Neuron (in vitro differentiated cells): ENCODE data around the gene OR10G7.
"Not testable (repeated sequence)": the region's sequence is repeated elsewhere in the genome, so short reads cannot be mapped to it uniquely, and the experiment has no call there.

Experiments used
- H2AFZ ChIP-seq: one replicate; pipeline ENCODE4 v1.6.1; 2013; ENCODE audit warnings: low read depth, mild to moderate bottlenecking, inconsistent platforms, low read length, moderate library complexity
- H3K27me3 ChIP-seq: one replicate; pipeline ENCODE4 v1.6.1; 2013; ENCODE audit warnings: low read length; ENCODE audit not compliant: insufficient read depth
- H3K36me3 ChIP-seq: one replicate; pipeline ENCODE4 v1.6.1; 2013; ENCODE audit warnings: low read length; ENCODE audit not compliant: insufficient read depth
- H3K4me1 ChIP-seq: one replicate; pipeline ENCODE4 v1.6.1; 2013; ENCODE audit warnings: low read length; ENCODE audit not compliant: insufficient read depth
- H3K4me3 ChIP-seq: 2 replicates; pipeline ENCODE4 v1.5.1; 2013; ENCODE audit warnings: mild to moderate bottlenecking, low read length, moderate library complexity
- H3K9me3 ChIP-seq: one replicate; pipeline ENCODE4 v1.6.1; 2013; ENCODE audit warnings: low read length

The OR10G7 gene

GRCh38 chr11:124072147-124072546 is 31.0 kb upstream of the OR10G7 start:
- Histone ChIP-seq H3K36me3 (no peaks in the 10 kb centered on the region), H2AFZ (no peak overlapping the region), H3K27me3 (peaks cover 5% of the 10 kb centered on the region), H3K4me1 (no peaks in the 10 kb centered on the region), H3K4me3 (no peak overlapping the region), H3K9me3 (no peaks in the 10 kb centered on the region)

GRCh38 chr11:124071623-124071948 is 30.5 kb upstream of the OR10G7 start:
- Histone ChIP-seq H3K9me3 (no peaks in the 10 kb centered on the region), H3K27me3 (peaks cover 5% of the 10 kb centered on the region), H3K4me3 (no peak overlapping the region), H3K4me1 (no peaks in the 10 kb centered on the region), H3K36me3 (no peaks in the 10 kb centered on the region), H2AFZ (no peak overlapping the region)

GRCh38 chr11:124070915-124071622 is 29.9 kb upstream of the OR10G7 start:
- Histone ChIP-seq H3K36me3 (no peaks in the 10 kb centered on the region), H3K4me1 (no peaks in the 10 kb centered on the region), H3K27me3 (peaks cover 5% of the 10 kb centered on the region), H3K9me3 (no peaks in the 10 kb centered on the region), H2AFZ (no peak overlapping the region), H3K4me3 (no peak overlapping the region)

- Histone ChIP-seq H2AFZ (no peak overlapping the region), H3K4me1 (no peaks in the 10 kb centered on the region), H3K27me3 (peaks cover 5% of the 10 kb centered on the region), H3K36me3 (no peaks in the 10 kb centered on the region), H3K9me3 (no peaks in the 10 kb centered on the region), H3K4me3 (no peak overlapping the region)
Observed at GRCh38 chr11:124069429-124070401, 28.6 kb upstream of the OR10G7 start.

- no peak overlapping the region for H2AFZ ChIP-seq
- H3K9me3 ChIP-seq: no peaks in the 10 kb centered on the region
- H3K27me3 ChIP-seq: peaks cover 5% of the 10 kb centered on the region
- H3K4me3 ChIP-seq: no peak overlapping the region
- H3K36me3 ChIP-seq: no peaks in the 10 kb centered on the region
- H3K4me1 ChIP-seq: no peaks in the 10 kb centered on the region
Observed at GRCh38 chr11:124068601-124069110, 27.5 kb upstream of the OR10G7 start.

- Histone ChIP-seq H3K9me3 (no peaks in the 10 kb centered on the region), H3K27me3 (peaks cover 4% of the 10 kb centered on the region), H2AFZ (no peak overlapping the region), H3K36me3 (no peaks in the 10 kb centered on the region), H3K4me3 (no peak overlapping the region), H3K4me1 (no peaks in the 10 kb centered on the region)
Observed at GRCh38 chr11:124052966-124053365, 11.8 kb upstream of the OR10G7 start.

GRCh38 chr11:124050748-124051147 is 9.6 kb upstream of the OR10G7 start:
- Histone ChIP-seq H3K4me3 (no peak overlapping the region), H3K27me3 (peaks cover 6% of the 10 kb centered on the region), H3K9me3 (no peaks in the 10 kb centered on the region), H2AFZ (no peak overlapping the region), H3K36me3 (no peaks in the 10 kb centered on the region), H3K4me1 (no peaks in the 10 kb centered on the region)

GRCh38 chr11:124043420-124043819 is 2.3 kb upstream of the OR10G7 start:
- peaks cover 2% of the 10 kb centered on the region for H3K27me3 ChIP-seq
- no peaks in the 10 kb centered on the region for H3K9me3 ChIP-seq
- H2AFZ ChIP-seq: no peak overlapping the region
- H3K4me1 ChIP-seq: no peaks in the 10 kb centered on the region
- H3K36me3 ChIP-seq: no peaks in the 10 kb centered on the region
- H3K4me3 ChIP-seq: no peak overlapping the region

- Histone ChIP-seq H3K27me3 (no peaks in the 10 kb centered on the region), H3K36me3 (no peaks in the 10 kb centered on the region), H3K9me3 (no peaks in the 10 kb centered on the region), H2AFZ (no peak overlapping the region), H3K4me1 (no peaks in the 10 kb centered on the region), H3K4me3 (no peak overlapping the region)
Observed at GRCh38 chr11:124039557-124039956, 1.6 kb downstream of the OR10G7 start.

GRCh38 chr11:124036666-124037065 is 4.5 kb downstream of the OR10G7 start:
- Histone ChIP-seq H3K36me3 (no peaks in the 10 kb centered on the region), H3K27me3 (no peaks in the 10 kb centered on the region), H3K4me3 (no peak overlapping the region)

GRCh38 chr11:124026498-124026897 is 14.6 kb downstream of the OR10G7 start, which contains the start of gene OR10G8:
Gene OR10G8, plus strand, starts transcription at chr11:124026798. Its CDS starts 2,825 bp downstream, at chr11:124029623.
- H3K36me3 ChIP-seq: no peaks in the 10 kb centered on the region
- H3K4me3 ChIP-seq: no peak within 1 kb of the TSS
- peaks cover 10% of the 10 kb centered on the region for H3K4me1 ChIP-seq
- H2AFZ ChIP-seq: no peak within 1 kb of the TSS
- no peaks in the 10 kb centered on the region for H3K9me3 ChIP-seq
- no peaks in the 10 kb centered on the region for H3K27me3 ChIP-seq

More at GRCh38 chr11:124036666-124037065, 4.5 kb downstream of the OR10G7 start:
- Histone ChIP-seq H3K4me1 (no peaks in the 10 kb centered on the region), H2AFZ (no peak overlapping the region), H3K9me3 (no peaks in the 10 kb centered on the region)

GRCh38 chr11:124015837-124016236 is 25.3 kb downstream of the OR10G7 start:
- not testable (repeated sequence) for H3K36me3 ChIP-seq, H3K27me3 ChIP-seq, H3K4me1 ChIP-seq, H2AFZ ChIP-seq, H3K9me3 ChIP-seq, H3K4me3 ChIP-seq

GRCh38 chr11:124012697-124013096 is 28.4 kb downstream of the OR10G7 start, which contains the start of gene OR10G4:
Gene OR10G4, plus strand, starts transcription at chr11:124012997. Its CDS starts 2,578 bp downstream, at chr11:124015575.
- Histone ChIP-seq H2AFZ (no peak within 1 kb of the TSS), H3K4me3 (no peak within 1 kb of the TSS), H3K36me3 (no peaks in the 10 kb centered on the region), H3K27me3 (no peaks in the 10 kb centered on the region), H3K4me1 (no peaks in the 10 kb centered on the region), H3K9me3 (no peaks in the 10 kb centered on the region)
